Upper lobe of left lung (tissue), 4 donors: ENCODE results near the gene MRC2.

Experiments used
- CTCF ChIP-seq, 6 experiments: fragments of 450-650 bp in 4 of 6; fragments of 200-600 bp in 2 of 6; sonication (generic) in 2 of 6; IDR thresholded peaks; one replicate each; pipeline ENCODE4 v1.5.1; 2016 to 2019; ENCODE audit warnings: antibody characterized with exemption in 6 of 6
- POLR2AphosphoS5 ChIP-seq, 2 donors: sonication (generic); formaldehyde crosslinking; IDR thresholded peaks; one replicate each; pipeline ENCODE4 v1.5.1; 2017; ENCODE audit warnings: antibody characterized with exemption in 2 of 2

GRCh38 chr17:62664336-62665120 is 37.1 kb downstream of the MRC2 start:
- TF ChIP-seq CTCF (IDR thresholded peaks at IDR 0.05) (no peak), POLR2AphosphoS5 (IDR thresholded peaks at IDR 0.05) (no peak)
